Mucosa of gallbladder (tissue), 1 donor: ENCODE data around the gene SPG21. TPM values are rescaled to one million over a fixed set of nuclear protein-coding genes. Genes with fewer than 3 reads are reported as not detected.

Source experiments
- DNase-seq: peaks from one replicate; pipeline ENCODE4 v3.0.0-alpha.2; 2020; ENCODE audit warnings: low spot score
- total RNA-seq: library from RNA; stranded (reverse); gene quantifications from one replicate; pipeline ENCODE4 v1.2.1, GENCODE V29; 2021
- donor health status: DM: no; HTN: no; CAD: no.

Gene SPG21
- total RNA-seq, 1 donor from 2014 or later, result 76.1 TPM

- no peak for DNase-seq
These were observed 1.9 kb upstream of the SPG21 start for GRCh38 chr15:64991536-64992135.

GRCh38 chr15:64990168-64990470 lies 405 bp upstream of the SPG21 start:
- DNase-seq, result no peak

GRCh38 chr15:64987136-64987535 lies 2.6 kb downstream of the SPG21 start:
- no peak for DNase-seq

- no peak for DNase-seq
These were observed 4.2 kb downstream of the SPG21 start for GRCh38 chr15:64985366-64986033.

GRCh38 chr15:64982472-64982871 lies 7.2 kb downstream of the SPG21 start:
- DNase-seq, result no peak

GRCh38 chr15:64981812-64982431 lies 7.8 kb downstream of the SPG21 start:
- no peak for DNase-seq

GRCh38 chr15:64979252-64979710 lies 10.4 kb downstream of the SPG21 start:
- DNase-seq, result no peak

GRCh38 chr15:64975390-64975789 lies 14.3 kb downstream of the SPG21 start:
- no peak for DNase-seq

- DNase-seq, result no peak
These were observed 19.0 kb downstream of the SPG21 start for GRCh38 chr15:64970698-64971097.

GRCh38 chr15:64969401-64969800 lies 20.3 kb downstream of the SPG21 start:
- no peak for DNase-seq

- no peak for DNase-seq
These were observed 28.7 kb downstream of the SPG21 start for GRCh38 chr15:64961013-64961412.

GRCh38 chr15:64960153-64960552 lies 29.6 kb downstream of the SPG21 start:
- no peak for DNase-seq

GRCh38 chr15:64959128-64959527 lies 30.6 kb downstream of the SPG21 start:
- DNase-seq, result no peak

- DNase-seq, result no peak
These were observed 35.3 kb downstream of the SPG21 start for GRCh38 chr15:64954395-64954794.

GRCh38 chr15:64951777-64952418 lies 37.8 kb downstream of the SPG21 start:
- no peak for DNase-seq

GRCh38 chr15:64950888-64951287 lies 38.8 kb downstream of the SPG21 start:
- DNase-seq, result no peak

- no peak for DNase-seq
These were observed 40.1 kb downstream of the SPG21 start for GRCh38 chr15:64949383-64950186.

GRCh38 chr15:64948916-64949315 lies 40.8 kb downstream of the SPG21 start:
- DNase-seq, result no peak

GRCh38 chr15:64947211-64947610 lies 42.5 kb downstream of the SPG21 start:
- no peak for DNase-seq

- DNase-seq, result no peak
These were observed 44.8 kb downstream of the SPG21 start for GRCh38 chr15:64944961-64945360.

- DNase-seq, result no peak
These were observed 46.0 kb downstream of the SPG21 start for GRCh38 chr15:64943512-64944225.
